Transverse colon (tissue), 4 donors: Measurements from ENCODE around the gene CSNK1G1.

Experiments used
- POLR2AphosphoS5 ChIP-seq, 3 donors: sonication (generic); formaldehyde crosslinking; IDR thresholded peaks; one replicate each; pipeline ENCODE4 v1.6.1; 2016; ENCODE audit warnings: antibody characterized with exemption in 3 of 3
- TF ChIP-seq, protein P1 (sequence below), 5 experiments: fragments of 200-600 bp in 3 of 5; fragments of 450-650 bp in 2 of 5; sonication (generic) in 3 of 5; IDR thresholded peaks; 1 replicate in 2 of 5; 2 replicates in 3 of 5; pipeline ENCODE4 v1.5.1; 2016 to 2017; ENCODE audit warnings: antibody characterized with exemption in 5 of 5, inconsistent platforms in 3 of 5, mild to moderate bottlenecking in 2 of 5, moderate library complexity in 1 of 5

DNA sequence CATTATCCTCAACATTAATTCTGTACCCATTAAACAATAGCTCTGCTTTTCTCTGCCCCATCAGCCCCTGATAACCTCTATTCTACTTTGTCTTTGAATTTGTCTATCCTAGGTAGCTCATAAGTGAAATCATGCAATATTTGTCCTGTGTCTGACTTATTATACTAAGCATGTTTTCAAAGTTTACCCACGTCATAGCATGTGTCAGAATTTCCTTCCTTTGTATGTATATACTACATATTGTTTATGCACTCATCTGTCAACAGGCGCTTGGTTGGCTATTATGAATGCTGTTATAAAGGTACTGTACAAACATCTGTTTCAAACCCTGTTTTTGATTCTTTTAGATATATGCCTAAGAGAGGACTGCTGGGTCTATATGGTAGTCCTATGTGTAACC lies 18.2 kb downstream of the CSNK1G1 start:
- no peak for TF ChIP-seq POLR2AphosphoS5 (IDR thresholded peaks at IDR 0.05)
- TF ChIP-seq, protein P1, sequence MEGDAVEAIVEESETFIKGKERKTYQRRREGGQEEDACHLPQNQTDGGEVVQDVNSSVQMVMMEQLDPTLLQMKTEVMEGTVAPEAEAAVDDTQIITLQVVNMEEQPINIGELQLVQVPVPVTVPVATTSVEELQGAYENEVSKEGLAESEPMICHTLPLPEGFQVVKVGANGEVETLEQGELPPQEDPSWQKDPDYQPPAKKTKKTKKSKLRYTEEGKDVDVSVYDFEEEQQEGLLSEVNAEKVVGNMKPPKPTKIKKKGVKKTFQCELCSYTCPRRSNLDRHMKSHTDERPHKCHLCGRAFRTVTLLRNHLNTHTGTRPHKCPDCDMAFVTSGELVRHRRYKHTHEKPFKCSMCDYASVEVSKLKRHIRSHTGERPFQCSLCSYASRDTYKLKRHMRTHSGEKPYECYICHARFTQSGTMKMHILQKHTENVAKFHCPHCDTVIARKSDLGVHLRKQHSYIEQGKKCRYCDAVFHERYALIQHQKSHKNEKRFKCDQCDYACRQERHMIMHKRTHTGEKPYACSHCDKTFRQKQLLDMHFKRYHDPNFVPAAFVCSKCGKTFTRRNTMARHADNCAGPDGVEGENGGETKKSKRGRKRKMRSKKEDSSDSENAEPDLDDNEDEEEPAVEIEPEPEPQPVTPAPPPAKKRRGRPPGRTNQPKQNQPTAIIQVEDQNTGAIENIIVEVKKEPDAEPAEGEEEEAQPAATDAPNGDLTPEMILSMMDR (IDR thresholded peaks at IDR 0.05): no peak
